H1 (cell line): ENCODE measurements around the gene STAT2. TPM values are rescaled to one million over a fixed set of nuclear protein-coding genes. Genes with fewer than 3 reads are reported as not detected.

Experiments
- CTCF ChIP-seq, 3 experiments: IDR thresholded peaks; 1 replicate in 2 of 3; 2 replicates in 1 of 3; pipeline versions ENCODE4 v1.5.1 to v1.6.1; 2011; ENCODE audit warnings: low read length in 3 of 3, mild to moderate bottlenecking in 3 of 3, inconsistent platforms in 2 of 3, low read depth in 1 of 3, moderate library complexity in 1 of 3; ENCODE audit not compliant: insufficient read depth in 1 of 3; ENCODE audit errors: control extremely low read depth in 1 of 3
- MAFK ChIP-seq: IDR thresholded peaks from 2 replicates; pipeline ENCODE4 v1.6.1; 2012; ENCODE audit warnings: low read depth, mild to moderate bottlenecking, improper control_type of control experiment, low read length
- MAX ChIP-seq: IDR thresholded peaks from 2 replicates; pipeline ENCODE4 v1.6.1; 2012; ENCODE audit warnings: inconsistent platforms
- RNF2 ChIP-seq: fragments of 200-900, 300-1000 bp; sonication (generic); IDR thresholded peaks from 2 replicates; pipeline ENCODE4 v1.7.1; 2016; ENCODE audit warnings: borderline replicate concordance, low read depth, mild to moderate bottlenecking, antibody characterized with exemption, low read length; ENCODE audit not compliant: poor library complexity, severe bottlenecking; ENCODE audit errors: missing control alignments
- SP4 ChIP-seq: IDR thresholded peaks from 2 replicates; pipeline ENCODE4 v1.6.1; 2012; ENCODE audit warnings: low read length, inconsistent platforms
- ZNF274 ChIP-seq: IDR thresholded peaks from 2 replicates; pipeline ENCODE4 v1.7.0; 2012; ENCODE audit warnings: low read length, borderline replicate concordance; ENCODE audit errors: extremely low read depth
- polyA plus RNA-seq, 7 experiments: library from polyadenylated mRNA; depleted of rRNA in 3 of 7; stranded (reverse) in 5 of 7; unstranded in 2 of 7; fragments of >200 nt in 5 of 7; fragments of 200-250 nt in 2 of 7; gene quantifications; 1 replicate in 5 of 7; 2 replicates in 1 of 7; 4 replicates in 1 of 7; pipeline versions ENCODE4 v1.2.1 to v1.2.3, GENCODE V29; 2011 to 2013; ENCODE audit warnings: missing spikeins in 2 of 7, mixed read lengths in 2 of 7
- total RNA-seq: library from RNA; stranded (reverse); fragmentation: NEBNext Ultra II Directional; extraction: Animal tissue kit (Norgen Biotek cat#: 25700); gene quantifications from 2 replicates; pipeline ENCODE4 v1.2.1, GENCODE V29; 2021

STAT2 gene
- total and polyA plus RNA-seq, 2 of the 8 experiments (the other 6 are each of a cell fraction or from before 2014, with no cell fraction given) = 37.1 to 44.7 TPM

GRCh38 chr12:56297400-56297799 lies 62.5 kb downstream of the STAT2 start (continued):
- TF ChIP-seq CTCF (IDR thresholded peaks at IDR 0.05; ENCODE audit: control extremely low read depth in 1 of 3, insufficient read depth in 1 of 3, low read depth in 1 of 3, low read length in 3 of 3) = no peak
- TF ChIP-seq MAFK = no peak
- no peak for TF ChIP-seq MAX
- TF ChIP-seq RNF2 = no peak
- no peak for TF ChIP-seq ZNF274
- no peak for TF ChIP-seq SP4
